GM10266 (cell line): Measurements from ENCODE around the gene ZDHHC7.
"Not testable (repeated sequence)": the region's sequence is repeated elsewhere in the genome, so short reads cannot be mapped to it uniquely, and the experiment has no call there.

ENCODE experiments used
- DNase-seq: peaks from one replicate; pipeline ENCODE4 v3.0.0; 2012; ENCODE audit errors: extremely low spot score
- TF ChIP-seq, protein P1 (sequence below): IDR thresholded peaks from 2 replicates; pipeline ENCODE4 v1.5.1; 2012; ENCODE audit warnings: mild to moderate bottlenecking, low read depth; ENCODE audit not compliant: control insufficient read depth, insufficient read depth; ENCODE audit errors: missing control alignments

The ZDHHC7 gene

GRCh38 chr16:85033171-85033570 is 21.8 kb upstream of the ZDHHC7 start:
- no peak for DNase-seq
- TF ChIP-seq, protein P1, sequence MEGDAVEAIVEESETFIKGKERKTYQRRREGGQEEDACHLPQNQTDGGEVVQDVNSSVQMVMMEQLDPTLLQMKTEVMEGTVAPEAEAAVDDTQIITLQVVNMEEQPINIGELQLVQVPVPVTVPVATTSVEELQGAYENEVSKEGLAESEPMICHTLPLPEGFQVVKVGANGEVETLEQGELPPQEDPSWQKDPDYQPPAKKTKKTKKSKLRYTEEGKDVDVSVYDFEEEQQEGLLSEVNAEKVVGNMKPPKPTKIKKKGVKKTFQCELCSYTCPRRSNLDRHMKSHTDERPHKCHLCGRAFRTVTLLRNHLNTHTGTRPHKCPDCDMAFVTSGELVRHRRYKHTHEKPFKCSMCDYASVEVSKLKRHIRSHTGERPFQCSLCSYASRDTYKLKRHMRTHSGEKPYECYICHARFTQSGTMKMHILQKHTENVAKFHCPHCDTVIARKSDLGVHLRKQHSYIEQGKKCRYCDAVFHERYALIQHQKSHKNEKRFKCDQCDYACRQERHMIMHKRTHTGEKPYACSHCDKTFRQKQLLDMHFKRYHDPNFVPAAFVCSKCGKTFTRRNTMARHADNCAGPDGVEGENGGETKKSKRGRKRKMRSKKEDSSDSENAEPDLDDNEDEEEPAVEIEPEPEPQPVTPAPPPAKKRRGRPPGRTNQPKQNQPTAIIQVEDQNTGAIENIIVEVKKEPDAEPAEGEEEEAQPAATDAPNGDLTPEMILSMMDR: no peak

DNA sequence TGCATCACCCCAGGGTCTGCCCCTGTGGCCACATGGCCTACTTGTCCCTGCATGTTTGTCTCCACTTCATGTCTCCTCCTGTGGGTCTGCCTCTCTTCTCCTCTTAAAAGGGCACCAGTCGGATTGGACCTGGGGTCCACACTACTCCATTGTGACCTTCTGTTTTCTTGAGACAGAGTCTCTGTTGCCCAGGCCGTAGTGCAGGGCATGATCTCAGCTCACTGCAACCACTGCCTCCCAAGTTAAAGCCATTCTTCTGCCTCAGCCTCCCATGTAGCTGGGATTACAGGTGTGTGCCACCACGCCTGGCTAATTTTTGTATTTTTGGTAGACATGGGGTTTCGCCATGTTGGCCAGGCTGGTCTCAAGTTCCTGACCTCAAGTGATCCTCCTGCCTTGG is 20.9 kb upstream of the ZDHHC7 start:
- not testable (repeated sequence) for DNase-seq

- TF ChIP-seq, protein P1: no peak
- no peak for DNase-seq
These were observed 20.1 kb upstream of the ZDHHC7 start for GRCh38 chr16:85031451-85031850.

DNA sequence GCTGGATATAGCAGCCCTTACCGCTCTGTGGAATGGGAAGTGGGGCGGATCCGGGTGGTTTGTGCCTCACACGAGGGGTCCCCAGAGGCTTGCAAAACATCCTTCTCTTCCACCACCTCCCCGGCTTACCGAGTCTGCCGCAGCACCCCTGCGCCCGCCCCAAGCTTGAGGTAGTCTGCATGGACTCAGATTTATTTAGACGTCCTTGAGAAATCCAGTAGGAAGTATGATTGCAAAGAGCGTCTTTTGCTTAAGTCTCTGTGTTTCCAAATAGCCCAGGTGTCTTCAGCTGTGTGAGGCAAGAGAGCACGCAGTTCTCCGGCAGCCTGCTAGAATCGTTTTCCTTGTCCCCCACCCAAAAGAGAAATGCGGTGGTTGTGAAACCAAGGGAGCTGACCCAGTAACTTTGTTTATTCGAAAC is 18.7 kb upstream of the ZDHHC7 start:
- TF ChIP-seq, protein P1: no peak
- no peak for DNase-seq

GRCh38 chr16:85029408-85029784 is 18.1 kb upstream of the ZDHHC7 start:
- peak; percentile 79 for DNase-seq

GRCh38 chr16:85028685-85029407 is 17.5 kb upstream of the ZDHHC7 start:
- TF ChIP-seq, protein P1: no peak
- DNase-seq: no peak

More at GRCh38 chr16:85029408-85029784, 18.1 kb upstream of the ZDHHC7 start:
- TF ChIP-seq, protein P1: no peak

- DNase-seq: no peak
- TF ChIP-seq, protein P1: peak; percentile 36
These were observed 16.8 kb upstream of the ZDHHC7 start for GRCh38 chr16:85027958-85028684.
